SKM-1 (cell line): ENCODE measurements around the gene GRIK1.

Experiments used
- DNase-seq: peaks from one replicate; lab custom pipeline; 2025; ENCODE audit not compliant: unreplicated experiment; lab: John Stamatoyannopoulos, UW

The GRIK1 gene

GRCh38 chr21:29647353-29647781, 292.4 kb downstream of the GRIK1 start:
- no peak for DNase-seq

DNA sequence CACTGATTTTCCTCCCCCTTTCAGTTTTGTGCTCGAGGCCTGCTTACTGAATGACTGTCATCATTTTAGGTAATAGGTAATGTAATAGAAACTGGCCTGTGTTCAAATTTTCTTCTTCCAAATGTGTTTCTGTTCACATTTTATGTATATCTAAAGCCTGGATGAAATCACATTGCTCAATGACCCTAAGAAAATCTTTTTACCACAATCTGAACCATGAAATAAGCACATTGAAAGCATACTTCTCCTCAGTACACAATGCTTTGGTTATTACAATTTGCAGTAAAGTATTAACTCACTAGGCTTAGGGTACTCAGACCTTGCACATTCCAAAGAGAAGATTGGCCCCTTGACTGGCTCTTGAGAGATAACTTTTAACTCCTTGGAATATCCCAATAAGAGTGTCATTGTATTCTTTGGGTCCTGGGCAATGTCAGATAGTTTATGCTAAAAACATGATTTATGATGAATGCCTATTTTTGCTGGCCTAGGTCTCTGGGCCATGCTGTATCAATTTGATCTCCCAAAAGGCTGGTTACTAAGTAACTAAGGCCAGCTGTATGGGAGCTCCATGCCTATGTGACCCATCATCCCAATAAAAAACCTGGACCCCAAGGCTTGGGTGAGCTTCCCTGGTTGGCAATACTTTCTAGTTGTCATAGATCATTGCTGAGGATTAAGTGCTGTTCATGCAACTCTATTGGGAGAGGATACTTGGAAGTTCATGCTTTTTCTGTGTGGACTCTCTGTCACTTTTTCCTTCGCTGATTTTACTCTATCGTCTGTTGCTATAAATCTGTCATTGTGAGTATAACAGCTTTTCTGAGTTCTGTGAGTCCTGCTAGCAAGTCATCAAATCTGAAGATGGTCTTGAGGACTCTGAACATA, 293.9 kb downstream of the GRIK1 start:
- no peak for DNase-seq

DNA sequence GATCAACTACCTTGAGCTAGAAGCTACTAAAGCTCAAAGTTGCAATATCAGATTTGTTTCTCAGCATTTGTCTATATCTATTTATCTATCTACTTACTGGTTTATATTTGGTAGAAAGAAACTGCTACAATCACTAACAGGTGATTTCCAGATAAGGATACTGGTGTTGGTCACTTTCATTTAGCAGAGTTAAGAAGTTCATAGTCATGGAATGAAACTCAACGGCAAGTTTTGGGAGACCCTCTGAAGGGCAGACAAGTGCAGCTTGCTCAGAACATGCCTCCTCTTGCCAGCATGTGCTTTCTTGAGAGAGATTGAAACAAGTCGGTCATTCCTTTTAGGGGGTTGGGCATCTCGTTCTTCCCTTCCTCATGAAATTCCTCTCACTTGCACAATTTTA, 296.5 kb downstream of the GRIK1 start:
- DNase-seq, result no peak

DNA sequence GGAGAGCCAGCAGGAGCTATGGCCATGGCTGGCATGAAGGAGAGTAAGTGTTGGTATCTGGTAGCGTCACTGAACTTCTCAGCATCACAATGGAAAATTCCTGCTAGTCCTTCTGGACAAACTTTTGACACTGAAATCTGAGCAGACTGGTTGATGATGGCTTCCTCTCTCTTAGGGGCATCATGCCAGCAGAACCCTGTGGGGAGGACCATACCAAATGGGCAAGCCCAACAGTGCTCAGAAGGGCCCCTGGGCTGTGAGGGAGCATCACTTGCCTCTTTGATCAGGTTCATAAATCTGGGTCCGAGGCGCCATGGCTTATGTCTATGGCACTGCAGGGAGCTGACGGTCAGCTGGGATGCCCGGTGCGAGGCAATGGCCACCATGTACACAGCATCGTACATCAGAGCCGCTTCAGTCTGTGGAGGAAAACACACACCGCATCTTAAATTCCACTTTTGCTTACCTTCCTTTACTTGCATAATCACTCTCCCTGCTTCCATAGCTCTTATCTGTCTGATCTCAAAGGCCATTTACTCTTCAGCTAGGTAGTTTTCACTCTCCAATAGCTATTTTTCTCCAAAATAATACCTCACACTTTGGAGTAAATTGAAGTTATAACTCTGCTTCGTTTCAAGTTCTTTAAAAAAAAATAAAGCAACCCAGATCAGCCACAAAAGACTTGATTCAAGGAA, 297.1 kb downstream of the GRIK1 start:
- DNase-seq, result no peak

GRCh38 chr21:29641635-29642550, 297.9 kb downstream of the GRIK1 start:
- no peak for DNase-seq

GRCh38 chr21:29641001-29641634, 298.7 kb downstream of the GRIK1 start:
- no peak for DNase-seq

GRCh38 chr21:29640080-29640508, 299.7 kb downstream of the GRIK1 start:
- no peak for DNase-seq

GRCh38 chr21:29639366-29640079, 300.3 kb downstream of the GRIK1 start:
- DNase-seq, result no peak

- DNase-seq, result no peak
Measured at GRCh38 chr21:29638761-29639327, 301.0 kb downstream of the GRIK1 start.

DNA sequence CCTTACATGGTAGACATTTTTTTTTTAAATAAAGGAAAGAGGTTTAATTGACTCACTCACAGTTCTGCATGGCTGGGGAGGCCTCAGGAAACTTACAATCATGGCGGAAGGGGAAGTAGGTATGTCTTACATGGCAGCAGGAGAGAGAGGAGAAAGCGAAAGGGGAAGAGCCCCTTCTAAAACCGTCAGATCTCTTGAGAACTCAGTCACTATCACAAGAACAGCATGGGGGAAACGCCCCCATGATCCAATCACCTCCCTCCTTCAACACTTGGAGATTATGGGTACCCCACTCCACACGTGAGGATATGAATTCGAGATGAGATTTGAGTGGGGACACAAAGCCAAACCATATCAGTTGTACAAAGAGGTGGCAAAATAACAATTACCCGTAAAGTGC, 301.7 kb downstream of the GRIK1 start:
- DNase-seq, result no peak

GRCh38 chr21:29637553-29637952, 302.2 kb downstream of the GRIK1 start:
- no peak for DNase-seq

DNA sequence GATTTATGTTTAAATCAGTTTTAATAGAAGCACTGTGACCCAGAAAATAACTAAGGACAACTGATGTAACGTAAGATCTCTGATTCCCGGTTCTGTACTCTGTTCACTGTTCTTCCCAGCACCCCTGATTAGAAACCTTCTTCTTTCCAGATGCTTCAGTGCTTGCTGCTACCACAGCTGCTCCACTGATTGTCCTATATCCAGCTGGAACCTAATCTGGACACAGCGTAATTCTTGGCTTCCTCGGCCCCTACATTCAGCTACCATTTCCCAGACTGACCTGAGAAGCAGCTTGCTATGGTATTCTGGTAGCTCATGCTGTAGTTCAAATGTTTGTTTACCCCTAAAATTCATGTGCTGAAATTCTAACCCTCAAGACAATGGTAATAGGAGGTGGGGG, 302.7 kb downstream of the GRIK1 start:
- DNase-seq, result no peak

- DNase-seq, result no peak
Measured at GRCh38 chr21:29634418-29634817, 305.4 kb downstream of the GRIK1 start.

DNA sequence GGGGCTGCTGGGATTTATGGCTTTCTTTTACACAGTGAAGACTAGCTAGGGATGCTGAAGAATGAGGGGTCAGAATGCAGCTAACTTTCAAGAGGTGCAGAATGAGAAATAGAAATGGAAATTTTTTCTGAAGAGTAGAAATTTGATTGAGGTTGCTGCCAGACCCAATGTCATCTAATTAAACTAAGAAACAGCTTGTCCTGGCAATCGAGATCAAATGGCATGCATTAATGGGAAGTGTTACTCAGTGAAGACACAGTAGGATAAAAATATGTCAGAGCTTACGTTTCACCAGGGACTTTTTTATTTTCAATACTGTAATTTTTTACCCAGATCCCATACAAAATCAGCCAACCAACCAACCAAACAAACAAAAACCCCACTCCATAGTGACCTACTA, 306.0 kb downstream of the GRIK1 start:
- DNase-seq, result no peak

- DNase-seq, result no peak
Measured at GRCh38 chr21:29630441-29630840, 309.4 kb downstream of the GRIK1 start.

DNA sequence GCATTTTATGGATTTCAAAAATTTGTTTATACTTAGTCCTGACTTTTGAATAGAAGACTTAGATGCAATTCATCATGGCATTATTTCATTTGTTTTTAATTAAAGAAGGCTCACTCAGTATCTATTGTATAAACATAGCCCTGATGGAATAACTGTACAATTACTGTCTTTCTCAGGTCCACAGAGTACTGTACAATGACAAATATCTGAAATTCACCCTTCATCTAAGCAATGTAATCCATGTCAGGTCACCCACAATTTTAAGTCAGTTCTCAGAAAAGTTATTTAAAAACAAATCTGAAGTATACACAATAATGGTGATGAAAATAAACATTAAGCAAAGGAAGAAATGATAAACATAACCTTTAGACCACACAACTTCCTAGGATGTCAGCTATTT, 311.9 kb downstream of the GRIK1 start:
- no peak for DNase-seq

- DNase-seq, result no peak
Measured at GRCh38 chr21:29626801-29627470, 312.9 kb downstream of the GRIK1 start.

DNA sequence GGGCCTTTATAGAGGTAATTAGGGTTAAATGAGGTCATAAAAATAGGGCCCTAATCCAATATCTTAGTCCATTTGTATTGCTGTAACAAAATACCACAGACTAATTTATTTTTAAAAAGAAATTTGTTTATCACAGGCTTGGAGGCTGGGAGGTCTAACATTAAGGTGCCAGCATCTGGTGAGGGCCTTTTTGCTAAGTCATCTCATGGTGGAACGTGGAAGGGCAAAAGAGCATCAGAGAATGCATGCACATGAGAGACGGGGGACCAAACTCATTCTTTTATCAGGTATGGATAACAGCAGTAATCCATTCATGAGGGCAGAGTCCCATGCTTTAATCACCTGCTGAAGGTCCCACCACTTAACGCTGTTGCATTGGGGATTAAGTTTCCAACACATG, 313.8 kb downstream of the GRIK1 start:
- DNase-seq, result no peak

GRCh38 chr21:29624776-29625175, 315.0 kb downstream of the GRIK1 start:
- DNase-seq, result no peak
